ENCODE data around the gene SLC9A3. TPM values are rescaled to one million over a fixed set of nuclear protein-coding genes. Genes with fewer than 3 reads are reported as not detected.
A peak's percentile ranks its signal among the peaks of the same experiment; 100 is the strongest.

Gene SLC9A3
- total RNA-seq, 2 donors from 2014 or later, result 1.3 to 1.8 TPM

- peak; percentile 93 to 94 for DNase-seq
- peak overlapping the region; percentile 72 for H3K27ac Mint-ChIP-seq
- peaks cover 22% of the 10 kb centered on the region for H3K4me1 Mint-ChIP-seq (ENCODE audit: low read depth)
- ATAC-seq (replicated peaks in 1 of 2), result peak; percentile 86 to 87
- no peaks in the 10 kb centered on the region for H3K9me3 Mint-ChIP-seq
- peaks cover 2 to 8% of the 10 kb centered on the region in 2 donors for H3K36me3 Mint-ChIP-seq (ENCODE audit: insufficient read depth in 2 of 2)
- no peaks in the 10 kb centered on the region for H3K27me3 Mint-ChIP-seq (ENCODE audit: low read depth)
- peak overlapping the region; percentile 84 to 90 for H3K4me3 Mint-ChIP-seq
Measured at GRCh38 chr5:472656-473550, 51.3 kb downstream of the SLC9A3 start.

- ATAC-seq (replicated peaks in 1 of 2) (peak; percentile 10 to 28), DNase-seq (peak in 1 of 2 donors; percentile 31)
- H3K4me1 Mint-ChIP-seq (ENCODE audit: low read depth), result peaks cover 22% of the 10 kb centered on the region
- H3K27ac Mint-ChIP-seq, result peak overlapping the region; percentile 72
- peak overlapping the region; percentile 84 to 90 for H3K4me3 Mint-ChIP-seq
- H3K27me3 Mint-ChIP-seq (ENCODE audit: low read depth), result no peaks in the 10 kb centered on the region
- peaks cover 2 to 8% of the 10 kb centered on the region in 2 donors for H3K36me3 Mint-ChIP-seq (ENCODE audit: insufficient read depth in 2 of 2)
- H3K9me3 Mint-ChIP-seq, result no peaks in the 10 kb centered on the region
Measured at GRCh38 chr5:472076-472655, 52.1 kb downstream of the SLC9A3 start.

GRCh38 chr5:471750-472058 lies 52.5 kb downstream of the SLC9A3 start:
- ATAC-seq (replicated peaks in 1 of 2), result no peak
- no peaks in the 10 kb centered on the region for H3K9me3 Mint-ChIP-seq
- peak overlapping the region; percentile 56 for H3K27ac Mint-ChIP-seq
- no peak for DNase-seq
- peak overlapping the region; percentile 84 to 90 for H3K4me3 Mint-ChIP-seq
- peaks cover 22% of the 10 kb centered on the region for H3K4me1 Mint-ChIP-seq (ENCODE audit: low read depth)
- H3K36me3 Mint-ChIP-seq (ENCODE audit: insufficient read depth in 2 of 2), result peaks cover 2 to 8% of the 10 kb centered on the region in 2 donors
- no peaks in the 10 kb centered on the region for H3K27me3 Mint-ChIP-seq (ENCODE audit: low read depth)

GRCh38 chr5:470961-471749 lies 53.1 kb downstream of the SLC9A3 start:
- ATAC-seq (replicated peaks in 1 of 2), result no peak
- Mint-ChIP-seq H3K4me3 (peak overlapping the region; percentile 84 to 90), H3K4me1 (ENCODE audit: low read depth) (peaks cover 22% of the 10 kb centered on the region), H3K36me3 (ENCODE audit: insufficient read depth in 2 of 2) (peaks cover 2 to 8% of the 10 kb centered on the region in 2 donors), H3K27me3 (ENCODE audit: low read depth) (no peaks in the 10 kb centered on the region), H3K27ac (peak overlapping the region; percentile 56), H3K9me3 (no peaks in the 10 kb centered on the region)
- no peak for DNase-seq

GRCh38 chr5:469752-470483 lies 54.3 kb downstream of the SLC9A3 start:
- no peaks in the 10 kb centered on the region for H3K9me3 Mint-ChIP-seq
- ATAC-seq (replicated peaks in 1 of 2) (no peak), DNase-seq (no peak)
- no peak overlapping the region for H3K4me3 Mint-ChIP-seq
- no peak overlapping the region for H3K27ac Mint-ChIP-seq
- peaks cover 2 to 8% of the 10 kb centered on the region in 2 donors for H3K36me3 Mint-ChIP-seq (ENCODE audit: insufficient read depth in 2 of 2)
- no peaks in the 10 kb centered on the region for H3K27me3 Mint-ChIP-seq (ENCODE audit: low read depth)
- peaks cover 22% of the 10 kb centered on the region for H3K4me1 Mint-ChIP-seq (ENCODE audit: low read depth)

GRCh38 chr5:468401-468800 lies 55.8 kb downstream of the SLC9A3 start:
- H3K27me3 Mint-ChIP-seq (ENCODE audit: low read depth), result no peaks in the 10 kb centered on the region
- no peak overlapping the region for H3K4me3 Mint-ChIP-seq
- peaks cover 2 to 9% of the 10 kb centered on the region in 2 donors for H3K36me3 Mint-ChIP-seq (ENCODE audit: insufficient read depth in 2 of 2)
- peaks cover 34% of the 10 kb centered on the region for H3K4me1 Mint-ChIP-seq (ENCODE audit: low read depth)
- DNase-seq, result no peak
- no peak overlapping the region for H3K27ac Mint-ChIP-seq
- H3K9me3 Mint-ChIP-seq, result no peaks in the 10 kb centered on the region
- no peak for ATAC-seq (replicated peaks in 1 of 2)

GRCh38 chr5:466661-467310 lies 57.5 kb downstream of the SLC9A3 start:
- DNase-seq (no peak), ATAC-seq (replicated peaks in 1 of 2) (no peak)
- Mint-ChIP-seq H3K4me1 (ENCODE audit: low read depth) (peaks cover 48% of the 10 kb centered on the region), H3K36me3 (ENCODE audit: insufficient read depth in 2 of 2) (peaks cover 11 to 23% of the 10 kb centered on the region in 2 donors), H3K9me3 (no peaks in the 10 kb centered on the region), H3K27ac (no peak overlapping the region), H3K4me3 (no peak overlapping the region), H3K27me3 (ENCODE audit: low read depth) (no peaks in the 10 kb centered on the region)

GRCh38 chr5:465591-466403 lies 58.5 kb downstream of the SLC9A3 start:
- Mint-ChIP-seq H3K4me1 (ENCODE audit: low read depth) (peaks cover 44% of the 10 kb centered on the region), H3K36me3 (ENCODE audit: insufficient read depth in 2 of 2) (peaks cover 13 to 22% of the 10 kb centered on the region in 2 donors)

GRCh38 chr5:464843-465590 lies 59.2 kb downstream of the SLC9A3 start:
- Mint-ChIP-seq H3K4me1 (ENCODE audit: low read depth) (peaks cover 44% of the 10 kb centered on the region), H3K36me3 (ENCODE audit: insufficient read depth in 2 of 2) (peaks cover 15 to 28% of the 10 kb centered on the region in 2 donors), H3K27me3 (ENCODE audit: low read depth) (no peaks in the 10 kb centered on the region), H3K27ac (no peak overlapping the region), H3K9me3 (no peaks in the 10 kb centered on the region), H3K4me3 (peak overlapping the region in 1 of 2 donors; percentile 42)
- ATAC-seq (replicated peaks in 1 of 2), result no peak
- no peak for DNase-seq

More at GRCh38 chr5:465591-466403, 58.5 kb downstream of the SLC9A3 start:
- Mint-ChIP-seq H3K27me3 (ENCODE audit: low read depth) (no peaks in the 10 kb centered on the region), H3K4me3 (no peak overlapping the region), H3K27ac (no peak overlapping the region), H3K9me3 (no peaks in the 10 kb centered on the region)
- DNase-seq (no peak), ATAC-seq (replicated peaks in 1 of 2) (no peak)

GRCh38 chr5:464446-464842 lies 59.8 kb downstream of the SLC9A3 start:
- no peaks in the 10 kb centered on the region for H3K9me3 Mint-ChIP-seq
- peaks cover 48% of the 10 kb centered on the region for H3K4me1 Mint-ChIP-seq (ENCODE audit: low read depth)
- ATAC-seq (replicated peaks in 1 of 2), result peak; percentile 12 to 27
- peaks cover 20 to 33% of the 10 kb centered on the region in 2 donors for H3K36me3 Mint-ChIP-seq (ENCODE audit: insufficient read depth in 2 of 2)
- peak overlapping the region; percentile 13 to 42 for H3K4me3 Mint-ChIP-seq
- no peaks in the 10 kb centered on the region for H3K27me3 Mint-ChIP-seq (ENCODE audit: low read depth)
- peak overlapping the region; percentile 54 for H3K27ac Mint-ChIP-seq
- no peak for DNase-seq

- Mint-ChIP-seq H3K4me3 (peak overlapping the region; percentile 13 to 42), H3K27me3 (ENCODE audit: low read depth) (no peaks in the 10 kb centered on the region), H3K9me3 (no peaks in the 10 kb centered on the region), H3K27ac (peak overlapping the region; percentile 17), H3K36me3 (ENCODE audit: insufficient read depth in 2 of 2) (peaks cover 20 to 35% of the 10 kb centered on the region in 2 donors), H3K4me1 (ENCODE audit: low read depth) (peaks cover 53% of the 10 kb centered on the region)
- DNase-seq (peak; percentile 71 to 81), ATAC-seq (replicated peaks in 1 of 2) (peak; percentile 79)
Measured at GRCh38 chr5:463952-464351, 60.3 kb downstream of the SLC9A3 start.

All from activated T-cell treated with anti-CD3 and anti-CD28 coated beads, Interleukin-2, amount 50 U/mL, for 72 hours (primary cell).